ENCODE measurements around the gene HIPK2. TPM values are rescaled to one million over a fixed set of nuclear protein-coding genes. Genes with fewer than 3 reads are reported as not detected.

The HIPK2 gene
- polyA plus RNA-seq, 2 of the 4 experiments (the other 2 are of a cell fraction), result 11.3 to 12.1 TPM

GRCh38 chr7:139567647-139568345 lies 210.0 kb downstream of the HIPK2 start:
- no peak for FAIRE-seq
- ATAC-seq, result no peak
- H3K4me1 ChIP-seq, result no peaks in the 10 kb centered on the region
- no peak for DNase-seq (ENCODE audit: low read depth in 1 of 2, low spot score in 1 of 2)
- WGBS (ENCODE audit: missing lambda C conversion rate), result 92% methylated on average over 14 of the region's 14 CpGs
- ChIA-PET POLR2A (no interaction called here), CTCF (interaction anchor here (1.9 to 5.1 kb wide), 2 partner anchors 13 to 68 kb away, joined by 6 to 18 read pairs; no protein-coding TSS in a partner anchor)
- TF ChIP-seq E2F6 (IDR thresholded peaks at IDR 0.05; ENCODE audit: borderline replicate concordance, low read depth) (no peak), ZC3H11A (IDR thresholded peaks at IDR 0.05) (no peak), REST (IDR thresholded peaks at IDR 0.05) (no peak), SREBF2 (IDR thresholded peaks at IDR 0.05) (no peak), ESRRA (IDR thresholded peaks at IDR 0.05; ENCODE audit: borderline replicate concordance, low read length) (no peak), ZSCAN20 (CRISPR knock-in tag; IDR thresholded peaks at IDR 0.05) (no peak), NFE2L2 (conservative IDR thresholded peaks at IDR 0.05; ENCODE audit: low read length) (no peak), CHD4 (IDR thresholded peaks at IDR 0.05; ENCODE audit: borderline replicate concordance) (no peak), RAD21 (conservative IDR thresholded peaks at IDR 0.05 in 1 of 2, IDR thresholded peaks at IDR 0.05 in 1 of 2) (no peak), CTCF (IDR thresholded peaks at IDR 0.05) (no peak)
- H3K4me2 ChIP-seq, result no peak overlapping the region
- H3K27ac ChIP-seq, result no peak overlapping the region
- no peaks in the 10 kb centered on the region for H3K9me3 ChIP-seq
- no peak overlapping the region for H3K4me3 ChIP-seq

GRCh38 chr7:139566736-139567646 lies 210.8 kb downstream of the HIPK2 start:
- Histone ChIP-seq H3K4me3 (no peak overlapping the region), H3K27ac (no peak overlapping the region), H3K4me1 (no peaks in the 10 kb centered on the region), H3K4me2 (no peak overlapping the region), H3K9me3 (no peaks in the 10 kb centered on the region)
- 87% methylated on average over 15 of the region's 15 CpGs for WGBS (ENCODE audit: missing lambda C conversion rate)
- DNase-seq (ENCODE audit: low read depth in 1 of 2, low spot score in 1 of 2) (no peak), FAIRE-seq (no peak), ATAC-seq (no peak)
- ChIA-PET CTCF (no interaction called here), POLR2A (no interaction called here)
- TF ChIP-seq HOXB13 (CRISPR knock-in tag; IDR thresholded peaks at IDR 0.05; ENCODE audit: low read depth), result no peak
- TF ChIP-seq PHF8 (IDR thresholded peaks at IDR 0.05; ENCODE audit: borderline replicate concordance, low read depth), result no peak
- no peak for TF ChIP-seq CBX8 (IDR thresholded peaks at IDR 0.05)
- TF ChIP-seq FOXS1 (CRISPR knock-in tag; IDR thresholded peaks at IDR 0.05), result no peak
- TF ChIP-seq EHF (CRISPR knock-in tag; IDR thresholded peaks at IDR 0.05), result no peak
- TF ChIP-seq MYC (IDR thresholded peaks at IDR 0.05; ENCODE audit: borderline replicate concordance, low read length), result no peak
- no peak for TF ChIP-seq ZSCAN20 (CRISPR knock-in tag; IDR thresholded peaks at IDR 0.05)

Measured in A549 (cell line).